Embryonic facial prominence (tissue), 1 donor: ENCODE data around the gene CYP2A13.
"Not testable (repeated sequence)": the region's sequence is repeated elsewhere in the genome, so short reads cannot be mapped to it uniquely, and the experiment has no call there.

Experiments used
- DNase-seq: peaks from one replicate; pipeline ENCODE4 v3.0.0-alpha.2; 2016; ENCODE audit errors: extremely low spot score

CYP2A13 gene

GRCh38 chr19:41120929-41121911 lies 33.0 kb downstream of the CYP2A13 start:
- DNase-seq = not testable (repeated sequence)

- not testable (repeated sequence) for DNase-seq
These were observed 34.6 kb downstream of the CYP2A13 start for GRCh38 chr19:41122846-41123245.

DNA sequence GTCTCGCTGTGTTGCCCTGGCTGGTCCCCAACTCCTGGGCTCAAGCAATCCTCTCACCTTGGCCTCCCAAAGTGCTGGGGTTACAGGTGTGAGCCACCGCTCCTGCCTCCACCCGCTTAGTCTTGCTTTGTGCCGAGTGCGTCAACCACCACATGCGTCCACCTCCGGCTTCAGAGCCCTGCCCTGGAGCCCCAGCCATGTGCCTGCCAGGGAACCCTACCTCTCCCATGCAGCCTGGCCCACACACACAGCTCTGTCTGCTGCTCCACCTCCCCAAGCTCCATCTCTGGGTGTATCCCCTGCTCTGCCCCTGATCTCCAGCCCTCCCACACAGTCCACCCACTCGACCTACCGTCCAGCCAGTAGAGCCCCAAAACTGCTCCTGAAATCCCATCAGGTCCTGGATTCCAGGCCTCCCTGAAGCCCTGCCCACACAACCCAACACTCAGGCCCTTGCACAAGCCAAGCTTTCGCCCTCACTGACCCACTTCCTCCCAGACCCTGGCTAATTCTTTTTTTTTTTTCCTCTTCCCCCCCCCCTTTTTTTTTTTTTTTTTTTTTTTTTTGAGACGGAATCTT lies 35.6 kb downstream of the CYP2A13 start:
- no peak for DNase-seq

GRCh38 chr19:41126765-41127203 lies 38.5 kb downstream of the CYP2A13 start:
- DNase-seq = not testable (repeated sequence)

DNA sequence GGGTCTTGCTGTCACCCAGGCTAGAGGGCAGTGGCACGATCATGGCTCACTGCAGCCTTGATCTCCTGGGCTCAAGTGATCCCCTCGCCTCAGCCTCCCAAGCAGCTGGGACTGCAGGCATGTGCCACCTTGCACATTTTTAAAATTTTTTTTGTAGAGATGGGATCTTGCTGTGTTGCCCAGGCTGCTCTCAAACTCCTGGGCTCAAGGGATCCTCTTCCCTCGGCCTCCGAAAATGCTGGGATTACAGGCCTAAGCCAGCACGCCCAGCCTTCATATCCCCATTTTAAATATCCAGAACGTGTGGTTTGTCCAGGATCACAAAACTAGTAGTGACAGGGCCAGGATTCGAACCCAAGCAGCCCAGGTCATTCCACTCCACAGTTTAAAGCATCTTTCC lies 39.1 kb downstream of the CYP2A13 start:
- DNase-seq = not testable (repeated sequence)

- not testable (repeated sequence) for DNase-seq
These were observed 39.6 kb downstream of the CYP2A13 start for GRCh38 chr19:41127801-41128300.

DNA sequence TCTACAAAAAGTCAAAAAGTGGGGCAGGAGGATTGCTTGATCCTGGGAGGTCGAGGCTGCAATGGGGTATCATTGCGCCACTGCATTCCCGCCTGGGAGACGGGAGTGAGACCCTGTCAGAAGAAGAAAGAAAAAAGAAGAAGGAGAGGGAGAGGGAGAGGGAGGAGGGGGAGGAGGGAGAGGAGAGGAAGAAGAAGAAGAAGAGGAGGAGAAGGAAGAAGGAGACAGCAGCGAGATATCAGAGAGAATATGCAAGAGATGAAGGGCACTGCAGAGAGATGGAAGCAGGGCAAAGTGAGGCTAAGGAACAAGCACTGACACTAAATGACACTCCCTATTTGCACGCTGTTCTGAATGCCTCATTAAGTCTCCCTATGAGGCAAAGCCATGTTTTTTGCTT lies 40.4 kb downstream of the CYP2A13 start:
- DNase-seq = no peak

- no peak for DNase-seq
These were observed 42.9 kb downstream of the CYP2A13 start for GRCh38 chr19:41131186-41131585.

- DNase-seq = no peak
These were observed 45.0 kb downstream of the CYP2A13 start for GRCh38 chr19:41133260-41133659.

- no peak for DNase-seq
These were observed 46.4 kb downstream of the CYP2A13 start for GRCh38 chr19:41134616-41135015.

DNA sequence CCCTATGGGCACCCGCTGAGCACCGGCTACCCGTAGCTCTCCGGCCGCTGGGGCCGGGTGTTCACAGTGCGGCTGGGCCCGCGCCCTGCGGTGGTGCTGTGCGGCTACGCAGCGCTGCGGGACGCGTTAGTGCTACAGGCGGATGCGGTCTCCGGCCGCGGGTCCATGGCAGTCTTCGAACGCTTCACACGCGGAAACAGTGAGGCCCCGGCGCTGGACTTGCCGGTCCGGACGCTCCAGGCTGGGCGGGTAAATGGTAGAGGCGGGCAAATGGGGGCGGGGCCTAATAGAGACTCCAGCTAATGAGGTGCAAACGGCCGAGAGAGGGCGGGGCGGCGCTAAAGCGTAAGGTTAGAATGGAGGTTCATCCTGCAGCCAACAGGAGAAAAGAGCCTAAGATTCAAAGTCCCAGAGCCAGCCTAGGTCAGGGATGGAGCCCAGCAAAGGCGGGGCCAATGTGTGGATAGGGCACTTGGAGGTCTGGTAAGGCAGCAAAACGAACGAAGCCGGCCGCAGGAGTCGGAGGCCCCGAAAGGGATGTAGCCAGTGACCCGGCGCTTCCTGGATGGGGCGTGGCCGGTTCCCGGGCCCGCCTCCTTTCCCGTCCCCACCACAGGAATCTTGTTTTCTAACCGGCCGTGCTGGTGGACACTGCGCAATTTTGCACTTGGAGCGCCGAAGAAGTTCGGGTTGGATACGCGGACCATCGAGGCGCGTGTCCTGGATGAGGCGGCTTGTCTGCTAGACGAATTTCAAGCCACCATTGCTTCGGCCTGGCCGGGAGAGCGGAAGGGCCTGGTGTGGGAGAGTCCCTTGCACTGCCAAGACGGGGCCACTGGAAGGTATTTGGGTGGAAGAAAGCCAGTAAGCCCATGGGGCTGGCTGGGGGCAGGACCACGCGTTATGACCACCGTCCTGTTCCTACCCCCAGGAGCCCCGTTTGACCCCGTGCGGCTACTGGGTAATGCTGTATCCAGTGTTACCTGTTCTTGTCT lies 47.4 kb downstream of the CYP2A13 start:
- not testable (repeated sequence) for DNase-seq

DNA sequence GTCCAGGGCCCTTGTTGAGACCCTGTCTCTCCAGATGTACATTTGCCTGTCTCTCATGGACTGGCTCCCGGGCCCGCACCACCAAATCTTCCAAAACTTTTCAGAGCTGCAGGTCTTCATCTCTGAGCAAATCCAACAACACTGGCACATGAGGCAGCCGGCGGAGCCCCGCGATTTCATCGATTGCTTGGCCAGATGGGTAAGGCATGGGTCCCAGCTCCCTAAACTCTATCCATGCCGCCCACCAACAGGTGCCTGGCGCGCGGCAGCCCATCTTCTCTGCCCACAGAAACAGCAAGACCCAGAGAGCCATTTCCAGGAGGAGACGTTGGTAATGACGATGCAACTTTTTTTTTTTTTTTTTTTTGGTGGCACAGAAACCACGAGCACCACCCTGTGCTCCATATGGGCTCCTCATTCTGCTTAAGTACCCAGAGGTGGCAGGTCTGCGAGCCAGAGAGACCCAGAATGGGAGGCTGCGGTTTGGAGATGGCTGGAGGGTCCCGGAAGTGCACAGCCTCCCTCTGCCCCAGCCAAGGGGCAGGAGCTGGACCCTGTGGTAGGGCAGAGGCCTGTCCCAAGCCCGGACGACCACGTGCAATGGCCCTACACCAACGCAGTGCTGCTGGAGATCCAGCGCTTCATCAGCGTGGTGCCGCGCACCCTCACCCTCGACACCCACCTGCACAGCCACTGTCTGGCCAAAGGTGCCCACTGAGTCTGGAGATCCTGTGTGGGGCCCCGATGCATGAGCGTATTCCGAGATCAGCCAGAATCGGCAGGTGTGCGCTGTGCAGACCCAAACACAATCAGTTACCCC lies 48.6 kb downstream of the CYP2A13 start:
- no peak for DNase-seq

GRCh38 chr19:41144403-41144802 lies 56.2 kb downstream of the CYP2A13 start:
- DNase-seq = no peak
